ENCODE results near the gene KRT15. TPM values are rescaled to one million over a fixed set of nuclear protein-coding genes. Genes with fewer than 3 reads are reported as not detected.

Gene KRT15
- total and polyA plus RNA-seq, 9 of the 15 experiments (the other 6 are each of a cell fraction or from before 2014, with no cell fraction given) = 0.28 to 4.4 (median 0.56) TPM

DNA sequence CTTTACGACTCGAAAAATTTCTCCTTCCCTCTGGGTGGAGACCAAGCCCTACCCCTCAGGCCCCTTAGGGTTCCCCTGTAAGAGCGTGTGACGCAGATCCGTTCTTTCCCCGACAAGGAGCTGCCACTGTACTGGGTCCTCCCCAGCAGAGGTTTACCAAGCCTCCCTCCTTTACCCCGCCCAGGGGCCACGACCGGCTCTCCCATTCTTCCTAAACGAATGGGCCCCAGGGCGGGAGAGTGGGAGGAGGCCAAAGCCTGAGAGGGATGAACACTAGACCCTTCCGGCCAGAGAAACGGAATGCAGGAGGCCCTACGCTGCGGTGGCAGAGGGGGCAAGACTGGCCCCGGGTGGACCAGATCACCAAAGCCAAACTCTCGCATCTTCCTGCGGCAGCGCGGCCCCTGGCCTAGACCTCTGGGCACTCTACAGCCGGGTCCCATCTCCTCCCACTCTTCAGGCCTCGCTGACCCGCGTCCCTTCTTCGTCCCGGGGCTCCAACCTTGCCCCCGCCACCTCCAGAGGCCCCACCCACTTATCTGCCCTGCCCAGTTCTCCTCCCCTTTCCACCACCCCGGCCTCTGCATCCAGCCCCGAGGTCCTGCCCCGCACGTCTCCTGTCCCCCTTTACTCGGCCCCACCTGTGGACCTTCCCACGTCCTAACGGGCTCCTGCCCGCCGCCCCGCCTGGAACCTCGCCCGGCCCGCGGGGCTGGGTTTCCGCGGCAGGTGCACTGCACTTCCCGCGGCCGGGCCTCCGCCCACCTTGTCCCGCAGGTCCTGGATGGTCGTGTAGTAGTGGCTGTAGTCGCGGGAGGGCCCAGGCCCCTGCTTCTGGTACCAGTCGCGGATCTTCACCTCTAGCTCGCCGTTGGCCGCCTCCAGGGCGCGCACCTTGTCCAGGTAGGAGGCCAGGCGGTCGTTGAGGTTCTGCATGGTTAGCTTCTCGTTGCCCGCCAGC, 8.7 kb upstream of the KRT15 start (continued):
- TF ChIP-seq HSF4 (CRISPR knock-in tag; IDR thresholded peaks at IDR 0.05; ENCODE audit: borderline replicate concordance) (no peak), ZNF263 (CRISPR knock-in tag; IDR thresholded peaks at IDR 0.05; ENCODE audit: borderline replicate concordance) (no peak), ZNF75A (CRISPR knock-in tag; IDR thresholded peaks at IDR 0.05) (no peak), RB1 (IDR thresholded peaks at IDR 0.05; ENCODE audit: low read depth) (no peak), HDGF (IDR thresholded peaks at IDR 0.05) (no peak), E2F3 (CRISPR knock-in tag; IDR thresholded peaks at IDR 0.05) (no peak), EGR1 (conservative IDR thresholded peaks at IDR 0.05) (peak; percentile 73), TSC22D4 (tag; IDR thresholded peaks at IDR 0.05) (no peak), ILF3 (IDR thresholded peaks at IDR 0.05; ENCODE audit: borderline replicate concordance) (no peak), RFX7 (CRISPR knock-in tag; IDR thresholded peaks at IDR 0.05) (no peak), ZNF143 (CRISPR knock-in tag; IDR thresholded peaks at IDR 0.05) (no peak), NBN (IDR thresholded peaks at IDR 0.05; ENCODE audit: low read depth) (no peak), ZBTB8A (IDR thresholded peaks at IDR 0.05; ENCODE audit: partially characterized antibody) (no peak)
- TF ChIP-seq, protein P1, sequence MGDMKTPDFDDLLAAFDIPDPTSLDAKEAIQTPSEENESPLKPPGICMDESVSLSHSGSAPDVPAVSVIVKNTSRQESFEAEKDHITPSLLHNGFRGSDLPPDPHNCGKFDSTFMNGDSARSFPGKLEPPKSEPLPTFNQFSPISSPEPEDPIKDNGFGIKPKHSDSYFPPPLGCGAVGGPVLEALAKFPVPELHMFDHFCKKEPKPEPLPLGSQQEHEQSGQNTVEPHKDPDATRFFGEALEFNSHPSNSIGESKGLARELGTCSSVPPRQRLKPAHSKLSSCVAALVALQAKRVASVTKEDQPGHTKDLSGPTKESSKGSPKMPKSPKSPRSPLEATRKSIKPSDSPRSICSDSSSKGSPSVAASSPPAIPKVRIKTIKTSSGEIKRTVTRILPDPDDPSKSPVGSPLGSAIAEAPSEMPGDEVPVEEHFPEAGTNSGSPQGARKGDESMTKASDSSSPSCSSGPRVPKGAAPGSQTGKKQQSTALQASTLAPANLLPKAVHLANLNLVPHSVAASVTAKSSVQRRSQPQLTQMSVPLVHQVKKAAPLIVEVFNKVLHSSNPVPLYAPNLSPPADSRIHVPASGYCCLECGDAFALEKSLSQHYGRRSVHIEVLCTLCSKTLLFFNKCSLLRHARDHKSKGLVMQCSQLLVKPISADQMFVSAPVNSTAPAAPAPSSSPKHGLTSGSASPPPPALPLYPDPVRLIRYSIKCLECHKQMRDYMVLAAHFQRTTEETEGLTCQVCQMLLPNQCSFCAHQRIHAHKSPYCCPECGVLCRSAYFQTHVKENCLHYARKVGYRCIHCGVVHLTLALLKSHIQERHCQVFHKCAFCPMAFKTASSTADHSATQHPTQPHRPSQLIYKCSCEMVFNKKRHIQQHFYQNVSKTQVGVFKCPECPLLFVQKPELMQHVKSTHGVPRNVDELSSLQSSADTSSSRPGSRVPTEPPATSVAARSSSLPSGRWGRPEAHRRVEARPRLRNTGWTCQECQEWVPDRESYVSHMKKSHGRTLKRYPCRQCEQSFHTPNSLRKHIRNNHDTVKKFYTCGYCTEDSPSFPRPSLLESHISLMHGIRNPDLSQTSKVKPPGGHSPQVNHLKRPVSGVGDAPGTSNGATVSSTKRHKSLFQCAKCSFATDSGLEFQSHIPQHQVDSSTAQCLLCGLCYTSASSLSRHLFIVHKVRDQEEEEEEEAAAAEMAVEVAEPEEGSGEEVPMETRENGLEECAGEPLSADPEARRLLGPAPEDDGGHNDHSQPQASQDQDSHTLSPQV (IDR thresholded peaks at IDR 0.05) = no peak
- TF ChIP-seq, protein P2, sequence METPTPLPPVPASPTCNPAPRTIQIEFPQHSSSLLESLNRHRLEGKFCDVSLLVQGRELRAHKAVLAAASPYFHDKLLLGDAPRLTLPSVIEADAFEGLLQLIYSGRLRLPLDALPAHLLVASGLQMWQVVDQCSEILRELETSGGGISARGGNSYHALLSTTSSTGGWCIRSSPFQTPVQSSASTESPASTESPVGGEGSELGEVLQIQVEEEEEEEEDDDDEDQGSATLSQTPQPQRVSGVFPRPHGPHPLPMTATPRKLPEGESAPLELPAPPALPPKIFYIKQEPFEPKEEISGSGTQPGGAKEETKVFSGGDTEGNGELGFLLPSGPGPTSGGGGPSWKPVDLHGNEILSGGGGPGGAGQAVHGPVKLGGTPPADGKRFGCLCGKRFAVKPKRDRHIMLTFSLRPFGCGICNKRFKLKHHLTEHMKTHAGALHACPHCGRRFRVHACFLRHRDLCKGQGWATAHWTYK (CRISPR knock-in tag; IDR thresholded peaks at IDR 0.05) = 0 out of 2 replicates have a peak, but pooled peaks have one; percentile 52
- TF ChIP-seq, protein P3, sequence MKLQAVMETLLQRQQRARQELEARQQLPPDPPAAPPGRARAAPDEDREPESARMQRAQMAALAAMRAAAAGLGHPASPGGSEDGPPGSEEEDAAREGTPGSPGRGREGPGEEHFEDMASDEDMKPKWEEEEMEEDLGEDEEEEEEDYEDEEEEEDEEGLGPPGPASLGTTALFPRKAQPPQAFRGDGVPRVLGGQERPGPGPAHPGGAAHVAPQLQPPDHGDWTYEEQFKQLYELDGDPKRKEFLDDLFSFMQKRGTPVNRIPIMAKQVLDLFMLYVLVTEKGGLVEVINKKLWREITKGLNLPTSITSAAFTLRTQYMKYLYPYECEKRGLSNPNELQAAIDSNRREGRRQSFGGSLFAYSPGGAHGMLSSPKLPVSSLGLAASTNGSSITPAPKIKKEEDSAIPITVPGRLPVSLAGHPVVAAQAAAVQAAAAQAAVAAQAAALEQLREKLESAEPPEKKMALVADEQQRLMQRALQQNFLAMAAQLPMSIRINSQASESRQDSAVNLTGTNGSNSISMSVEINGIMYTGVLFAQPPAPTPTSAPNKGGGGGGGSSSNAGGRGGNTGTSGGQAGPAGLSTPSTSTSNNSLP (IDR thresholded peaks at IDR 0.05; ENCODE audit: borderline replicate concordance, low read depth, low read length) = no peak
- TF ChIP-seq, protein P4, sequence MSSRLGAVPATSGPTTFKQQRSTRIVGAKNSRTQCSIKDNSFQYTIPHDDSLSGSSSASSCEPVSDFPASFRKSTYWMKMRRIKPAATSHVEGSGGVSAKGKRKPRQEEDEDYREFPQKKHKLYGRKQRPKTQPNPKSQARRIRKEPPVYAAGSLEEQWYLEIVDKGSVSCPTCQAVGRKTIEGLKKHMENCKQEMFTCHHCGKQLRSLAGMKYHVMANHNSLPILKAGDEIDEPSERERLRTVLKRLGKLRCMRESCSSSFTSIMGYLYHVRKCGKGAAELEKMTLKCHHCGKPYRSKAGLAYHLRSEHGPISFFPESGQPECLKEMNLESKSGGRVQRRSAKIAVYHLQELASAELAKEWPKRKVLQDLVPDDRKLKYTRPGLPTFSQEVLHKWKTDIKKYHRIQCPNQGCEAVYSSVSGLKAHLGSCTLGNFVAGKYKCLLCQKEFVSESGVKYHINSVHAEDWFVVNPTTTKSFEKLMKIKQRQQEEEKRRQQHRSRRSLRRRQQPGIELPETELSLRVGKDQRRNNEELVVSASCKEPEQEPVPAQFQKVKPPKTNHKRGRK (tag; IDR thresholded peaks at IDR 0.05) = no peak
- TF ChIP-seq, protein P5, sequence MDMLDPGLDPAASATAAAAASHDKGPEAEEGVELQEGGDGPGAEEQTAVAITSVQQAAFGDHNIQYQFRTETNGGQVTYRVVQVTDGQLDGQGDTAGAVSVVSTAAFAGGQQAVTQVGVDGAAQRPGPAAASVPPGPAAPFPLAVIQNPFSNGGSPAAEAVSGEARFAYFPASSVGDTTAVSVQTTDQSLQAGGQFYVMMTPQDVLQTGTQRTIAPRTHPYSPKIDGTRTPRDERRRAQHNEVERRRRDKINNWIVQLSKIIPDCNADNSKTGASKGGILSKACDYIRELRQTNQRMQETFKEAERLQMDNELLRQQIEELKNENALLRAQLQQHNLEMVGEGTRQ (CRISPR knock-in tag; IDR thresholded peaks at IDR 0.05) = no peak
